GM21825 (cell line): ENCODE measurements around the gene CS.
"Not testable (repeated sequence)": the region's sequence is repeated elsewhere in the genome, so short reads cannot be mapped to it uniquely, and the experiment has no call there.

ENCODE experiments used
- ATAC-seq: cut with Tn5 transposase; IDR thresholded peaks from one replicate; pipeline ENCODE4 v1.9.1; 2021; ENCODE audit warnings: mild to moderate bottlenecking, moderate library complexity; ENCODE audit not compliant: unreplicated experiment

Gene CS

DNA sequence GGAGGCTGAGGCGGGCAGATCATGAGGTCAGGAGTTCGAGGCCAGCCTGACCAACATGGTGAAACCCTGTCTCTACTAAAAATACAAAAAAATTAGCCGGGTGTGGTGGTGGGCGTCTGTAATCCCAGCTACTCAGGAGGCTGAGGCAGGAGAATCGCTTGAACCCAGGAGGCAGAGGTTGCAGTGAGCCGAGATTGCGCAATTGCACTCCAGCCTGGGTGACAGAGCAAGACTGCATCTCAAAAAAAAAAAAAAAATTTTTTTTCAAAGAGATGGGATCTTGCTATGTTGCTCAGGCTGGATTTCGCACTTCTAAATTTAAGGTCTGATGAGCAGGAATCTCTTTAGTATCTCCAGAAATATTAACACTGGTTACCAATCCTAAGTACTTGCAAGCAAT, 21.5 kb upstream of the CS start:
- not testable (repeated sequence) for ATAC-seq

DNA sequence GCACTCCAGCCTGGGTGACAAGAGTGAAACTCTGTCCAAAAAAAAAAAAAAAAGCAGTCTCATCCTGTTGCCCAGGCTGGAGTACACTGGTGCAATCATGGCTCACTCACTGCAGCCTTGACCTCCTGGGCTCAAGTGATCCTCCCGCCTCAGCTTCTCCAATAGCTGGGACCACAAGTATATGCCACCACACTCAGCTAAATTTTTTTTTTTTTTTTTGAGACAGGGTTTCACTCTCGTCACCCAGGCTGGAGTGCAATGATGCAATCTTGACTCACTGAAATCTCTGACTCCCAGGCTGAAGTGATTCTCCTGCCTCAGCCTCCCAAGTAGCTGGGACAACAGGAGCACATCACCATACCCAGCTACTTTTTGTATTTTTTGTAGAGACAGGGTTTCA, 20.9 kb upstream of the CS start:
- no peak for ATAC-seq

DNA sequence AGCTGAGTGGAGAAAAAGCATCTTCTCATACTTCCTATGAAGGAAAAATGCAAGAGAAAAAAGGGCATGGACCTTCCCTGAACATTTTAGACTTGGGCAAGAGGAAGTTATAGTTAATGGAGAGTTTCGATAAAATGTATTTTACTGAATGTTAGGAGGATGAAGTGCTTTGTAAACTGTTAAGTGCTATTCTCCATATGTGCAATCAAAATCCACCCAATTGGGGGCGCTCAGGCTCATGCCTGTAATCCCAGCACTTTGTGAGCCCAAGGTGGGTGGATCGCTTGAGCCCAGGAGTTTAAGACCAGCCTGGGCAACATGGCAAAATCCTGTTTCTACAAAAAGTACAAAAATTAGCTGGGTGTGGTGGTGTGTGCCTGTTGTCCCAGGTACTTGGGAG, 17.5 kb upstream of the CS start:
- ATAC-seq = no peak

DNA sequence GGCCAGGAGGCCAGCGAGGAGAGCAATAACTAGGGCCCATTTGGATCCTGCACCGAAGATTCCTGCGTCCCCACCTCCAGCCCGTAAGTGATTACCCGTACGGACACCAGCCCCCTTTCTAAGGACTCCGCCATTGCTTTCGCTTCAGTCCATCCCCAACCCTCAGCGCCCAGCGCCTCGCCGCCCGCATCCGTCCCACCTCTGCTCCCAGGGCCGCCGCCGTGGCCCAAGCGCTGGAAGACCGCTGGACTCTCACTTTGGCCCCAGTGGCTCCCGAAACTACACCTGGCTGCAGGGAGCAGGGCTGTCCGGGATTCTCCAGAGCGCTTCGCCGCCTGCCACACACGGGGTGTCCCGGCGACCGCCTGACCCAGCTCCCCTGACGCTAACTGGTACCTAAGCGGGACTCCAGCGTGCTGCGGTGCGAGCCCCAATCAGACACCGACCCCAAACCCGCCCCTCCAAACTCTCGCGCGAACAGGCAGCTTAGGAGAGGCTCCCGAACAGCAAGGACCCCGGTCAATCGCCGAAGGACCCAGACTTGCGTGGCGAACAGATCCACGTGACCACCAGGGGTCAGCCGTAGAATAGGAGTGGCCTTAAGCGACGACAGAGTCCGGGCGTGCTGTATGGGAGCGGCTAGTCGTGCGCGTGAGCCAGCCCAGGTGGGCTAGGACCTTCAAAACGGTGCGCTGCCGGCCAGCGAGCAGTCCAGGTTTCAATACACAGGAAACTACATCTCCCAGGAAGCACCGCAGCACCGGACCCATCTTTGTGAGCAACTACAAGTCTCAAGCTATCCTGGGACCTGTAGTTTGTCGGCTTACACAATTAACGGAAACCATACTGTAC, 15.7 kb upstream of the CS start, which contains the start of gene CNPY2:
CNPY2 (minus strand) TSS at position 367 of the 852 bp plus-strand sequence. CDS start 771 bp downstream, outside the sequence.
- ATAC-seq = peak; percentile 88

DNA sequence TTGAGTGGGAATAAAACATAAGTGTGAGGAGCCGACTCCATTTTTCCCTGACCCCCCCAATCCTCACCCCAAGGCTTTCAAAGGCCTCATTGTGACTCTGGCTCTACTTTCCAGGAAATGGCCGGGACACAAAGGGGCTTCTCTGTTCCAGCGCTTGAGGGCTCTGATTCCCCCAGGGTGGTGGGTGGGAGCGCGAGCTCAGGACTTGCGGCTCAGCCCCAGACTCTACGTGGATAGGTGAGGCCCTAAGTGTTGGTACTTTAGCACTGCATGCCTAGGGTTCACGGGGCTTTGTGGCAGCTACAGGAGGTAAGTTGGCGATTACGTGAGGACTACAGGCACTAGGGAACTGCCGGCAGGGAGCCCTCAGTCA, 15.1 kb upstream of the CS start:
- no peak for ATAC-seq

DNA sequence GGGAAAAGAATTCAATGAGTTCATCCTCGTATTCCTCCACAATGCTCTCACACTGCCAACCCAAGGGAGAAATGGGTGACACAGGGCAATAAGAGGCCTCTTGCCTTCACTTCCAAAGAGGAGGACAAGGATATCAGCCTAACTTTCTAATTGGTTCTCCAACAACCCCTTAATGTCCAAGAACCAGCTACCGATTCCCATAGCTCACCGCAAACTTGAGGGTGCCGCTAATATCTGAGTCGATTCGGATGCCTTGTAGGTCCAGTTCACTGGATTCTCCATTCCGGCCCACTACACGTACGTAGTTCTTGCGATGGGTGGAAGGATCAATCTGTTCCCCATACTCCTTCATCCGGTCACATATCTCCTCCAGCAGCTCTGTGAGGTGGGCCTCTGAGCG, 10.9 kb upstream of the CS start:
- no peak for ATAC-seq

DNA sequence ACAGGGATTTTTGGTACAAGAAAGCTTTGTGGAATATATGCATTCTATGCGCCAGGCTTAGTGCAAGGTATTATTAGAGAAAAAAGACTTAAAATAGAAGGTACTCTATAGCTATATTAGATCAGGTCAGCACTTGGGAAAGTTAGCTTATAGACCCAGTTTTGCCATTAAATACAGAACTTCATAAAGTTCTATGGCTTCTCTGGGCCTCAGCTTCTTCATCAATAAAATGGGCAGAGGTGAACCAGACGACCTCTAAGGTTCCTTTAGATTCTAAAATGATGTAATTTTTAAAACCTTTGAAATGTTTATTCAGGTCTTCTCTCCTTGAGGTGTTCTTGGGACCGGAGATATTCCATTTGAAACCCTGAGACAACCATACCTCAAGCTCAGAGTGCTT, 8.6 kb upstream of the CS start:
- no peak for ATAC-seq

DNA sequence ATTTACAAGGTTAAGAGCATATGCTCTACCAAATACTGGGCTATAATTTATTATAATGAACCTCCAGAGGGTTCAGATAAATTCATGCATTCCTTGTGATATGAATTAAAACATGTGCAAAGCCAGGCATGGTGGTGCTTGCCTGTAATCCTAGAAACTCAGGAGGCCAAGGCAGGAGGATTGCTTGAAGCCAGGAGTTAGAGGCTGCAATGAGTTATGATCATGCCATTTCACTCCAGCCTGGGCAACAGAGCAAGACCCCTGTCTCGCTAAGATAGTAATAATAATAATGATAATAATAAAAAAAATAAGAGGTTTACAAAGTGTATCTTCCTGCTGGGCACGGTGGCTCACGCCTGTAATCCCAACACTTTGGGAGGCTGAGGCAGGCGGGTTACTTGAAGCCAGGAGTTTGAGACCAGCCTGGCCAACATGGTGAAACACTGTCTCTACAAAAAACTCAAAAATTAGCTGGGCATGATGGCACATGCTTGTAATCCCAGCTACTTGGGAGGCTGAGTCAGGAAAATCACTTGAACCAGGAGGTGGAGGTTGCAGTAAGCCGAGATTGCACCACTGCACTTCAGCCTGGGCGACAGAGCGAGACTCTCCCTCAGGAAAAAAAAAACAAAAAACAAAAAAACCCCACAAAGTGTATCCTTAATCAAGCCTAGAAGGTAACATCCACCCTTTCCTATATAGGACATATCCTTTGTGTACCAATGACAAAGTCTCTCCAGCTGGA, 7.3 kb upstream of the CS start:
- ATAC-seq = no peak

DNA sequence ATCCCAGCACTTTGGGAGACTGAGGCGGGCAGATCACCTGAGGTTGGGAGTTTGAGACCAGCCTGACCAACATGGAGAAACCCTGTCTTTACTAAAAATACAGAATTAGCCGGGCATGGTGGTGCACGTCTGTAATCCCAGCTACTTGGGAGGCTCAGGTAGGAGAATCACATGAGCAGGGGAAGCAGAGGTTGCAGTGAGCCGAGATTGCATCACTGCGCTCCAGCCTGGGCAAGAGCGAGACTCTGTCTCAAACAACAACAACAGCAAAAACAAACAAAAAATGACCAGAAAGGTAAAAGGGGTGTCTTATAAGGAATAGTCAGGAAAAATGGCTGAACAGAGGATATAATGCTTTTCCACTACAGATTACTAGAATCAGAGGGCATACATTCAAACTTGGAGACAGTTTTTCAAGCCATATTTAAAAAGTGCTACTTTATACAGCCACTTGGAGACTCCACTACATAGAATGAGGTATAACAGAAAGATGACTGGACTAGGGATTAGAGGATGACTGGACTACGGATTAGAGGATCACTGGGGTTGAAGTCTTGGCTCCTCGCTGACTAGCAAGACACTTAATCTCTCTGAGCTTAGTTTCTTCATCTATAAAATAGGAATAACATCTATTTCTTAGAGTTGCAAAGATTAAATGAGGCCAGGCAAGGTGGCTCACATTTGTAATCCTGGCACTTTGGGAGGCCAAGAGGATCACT, 4.9 kb upstream of the CS start:
- no peak for ATAC-seq

DNA sequence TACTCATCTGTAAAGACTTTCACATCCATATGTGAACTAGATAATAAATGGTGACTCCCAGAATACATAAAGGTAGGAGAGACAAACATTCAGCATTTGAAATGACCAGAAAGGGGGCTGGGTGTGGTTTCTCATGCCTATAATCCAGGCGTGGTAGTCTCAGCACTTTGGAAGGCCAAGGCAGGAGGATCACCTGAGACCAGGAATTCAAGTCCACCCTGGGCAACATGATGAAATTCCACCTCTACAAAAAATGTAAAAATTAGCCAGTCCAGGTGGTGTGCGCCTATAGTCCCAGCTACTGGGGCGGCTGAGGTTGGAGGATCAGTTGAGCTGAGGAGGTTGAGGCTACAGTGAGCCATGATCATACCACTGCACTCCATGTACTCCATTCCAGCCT, 4.1 kb upstream of the CS start:
- no peak for ATAC-seq

DNA sequence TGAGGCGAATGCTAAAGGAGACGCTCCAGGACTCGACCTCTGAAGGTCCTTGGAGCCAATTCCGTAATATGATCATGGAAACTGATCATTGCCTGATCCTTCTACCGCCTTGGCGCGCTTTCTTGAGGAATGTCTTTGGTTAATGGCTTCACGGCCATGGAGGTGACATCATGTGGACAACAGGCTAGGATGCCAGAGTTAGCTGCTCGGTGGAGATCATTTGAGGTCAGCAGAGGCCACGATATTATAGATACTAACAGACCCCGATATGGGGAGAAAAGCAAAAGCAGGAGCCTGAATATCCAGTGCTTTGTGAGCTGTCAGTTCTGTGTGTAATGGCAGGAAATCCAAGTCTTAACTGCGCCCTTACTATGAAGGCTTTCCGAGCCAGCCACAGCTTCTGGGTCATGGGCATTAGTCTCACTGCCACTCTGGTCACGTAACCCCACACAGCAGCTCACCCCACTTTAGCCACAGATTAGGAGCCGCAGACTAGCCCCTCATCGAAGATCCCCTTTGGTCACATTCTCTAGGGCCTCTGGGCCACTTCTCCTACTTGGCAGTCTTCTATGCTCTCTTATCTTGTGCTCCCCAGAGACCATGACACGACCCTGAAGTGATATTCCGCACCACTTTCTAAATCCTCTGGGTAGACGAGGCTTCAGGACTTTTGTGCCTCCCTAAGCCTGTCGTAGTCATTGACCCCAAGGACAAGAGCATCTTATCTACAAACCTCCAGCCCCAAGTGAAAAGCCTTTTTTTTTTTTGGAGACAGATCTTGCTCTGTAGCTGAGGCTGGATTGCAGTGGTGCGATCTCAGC, 724 bp upstream of the CS start:
- no peak for ATAC-seq

DNA sequence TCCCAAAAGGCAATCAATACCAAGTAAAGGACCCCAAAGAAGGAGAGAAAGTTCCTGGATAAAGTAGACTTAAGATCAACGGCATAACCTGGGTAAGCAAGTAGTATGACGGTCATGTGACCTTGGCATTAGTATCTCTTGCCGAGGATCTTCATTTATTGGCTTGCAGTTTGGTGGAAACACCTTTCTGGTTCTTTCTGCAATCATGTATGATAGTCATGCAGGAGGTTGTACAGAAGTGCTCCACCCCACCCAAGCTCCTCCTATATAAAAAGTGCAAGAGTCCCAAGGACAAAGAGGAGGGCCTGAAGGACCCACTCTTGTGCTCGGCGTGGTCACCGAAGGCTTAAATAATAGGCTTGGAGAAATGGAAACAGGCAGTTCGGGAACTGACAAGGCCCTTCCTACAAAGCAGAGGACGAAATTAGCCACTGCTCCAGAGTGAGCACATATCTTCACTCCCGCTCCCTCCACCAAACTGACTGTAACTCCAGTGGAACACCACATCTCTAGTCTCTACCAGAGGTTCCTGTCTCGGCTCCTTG, 750 bp downstream of the CS start:
- no peak for ATAC-seq

DNA sequence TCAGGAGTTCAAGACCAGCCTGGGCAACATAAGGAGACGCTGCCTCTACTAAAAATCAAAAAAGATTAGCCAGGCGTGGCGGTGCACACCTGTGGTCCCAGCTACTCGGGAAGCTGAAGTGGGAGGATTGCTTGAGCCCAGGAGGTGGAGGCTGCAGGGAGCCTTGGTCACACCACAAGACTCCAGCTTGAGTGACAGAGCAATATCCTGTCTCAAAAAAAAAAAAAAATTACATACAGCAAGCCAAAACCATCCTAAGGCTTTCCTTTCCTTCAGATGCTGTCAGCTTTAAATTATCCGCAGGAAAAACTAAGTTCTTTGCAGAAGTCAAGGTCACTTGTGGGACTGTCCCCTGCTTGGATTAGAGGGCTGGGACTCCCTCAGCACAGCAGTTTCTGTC, 1.3 kb downstream of the CS start:
- no peak for ATAC-seq

DNA sequence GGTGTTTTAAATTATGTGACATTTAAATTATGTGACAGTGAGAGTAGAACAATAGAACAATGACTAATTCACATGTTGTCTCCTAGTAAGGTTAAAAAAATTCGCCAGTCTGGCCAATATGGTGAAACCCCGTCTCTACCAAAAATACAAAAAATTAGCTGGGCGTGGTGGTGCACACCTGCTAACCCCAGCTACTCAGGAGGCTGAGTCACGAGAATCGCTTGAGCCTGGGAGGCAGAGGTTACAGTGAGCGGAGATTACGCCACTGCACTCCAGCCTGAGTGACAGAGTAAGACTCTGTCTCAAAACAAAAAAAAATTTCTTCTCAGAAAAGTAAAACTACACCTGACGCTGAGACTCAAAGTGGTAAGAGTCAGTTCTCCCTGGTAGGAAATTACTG, 2.7 kb downstream of the CS start:
- ATAC-seq = no peak

DNA sequence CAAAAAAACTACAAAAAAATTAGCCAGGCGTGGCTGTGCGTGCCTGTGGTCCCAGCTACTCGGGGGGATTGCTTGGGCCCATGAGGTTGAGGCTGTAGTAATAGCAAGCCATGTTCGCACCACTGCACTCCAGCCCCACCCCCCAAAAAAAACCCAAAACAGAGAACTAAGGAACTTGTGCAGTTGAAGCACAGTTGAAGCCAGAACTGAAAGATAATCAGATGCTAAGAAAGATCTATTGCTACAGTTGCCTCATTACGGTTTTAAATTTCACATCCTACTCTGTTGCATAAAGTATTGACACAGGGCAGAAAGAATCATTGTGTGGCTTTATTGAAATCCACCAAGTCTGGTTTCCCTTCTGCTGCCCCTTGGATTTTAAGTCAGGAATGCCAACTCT, 3.8 kb downstream of the CS start:
- ATAC-seq = no peak

DNA sequence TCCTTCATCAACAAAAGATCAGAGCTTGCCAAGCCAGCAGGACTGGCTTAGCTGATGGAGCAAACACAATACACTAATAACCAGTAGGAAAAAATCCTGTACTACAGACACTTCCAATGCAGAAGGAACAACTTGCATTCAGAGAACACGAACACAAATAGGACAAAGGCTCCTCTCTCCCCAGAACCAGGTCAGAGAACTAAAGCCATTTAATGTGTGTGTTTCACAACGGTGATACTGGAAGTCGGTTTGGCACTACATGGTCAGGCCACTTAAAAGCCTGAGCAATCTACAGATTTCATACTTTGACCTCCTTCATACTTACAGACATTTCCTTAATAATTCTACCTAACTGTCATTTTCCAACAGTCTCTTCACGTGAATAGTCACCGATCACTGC, 6.3 kb downstream of the CS start:
- no peak for ATAC-seq

DNA sequence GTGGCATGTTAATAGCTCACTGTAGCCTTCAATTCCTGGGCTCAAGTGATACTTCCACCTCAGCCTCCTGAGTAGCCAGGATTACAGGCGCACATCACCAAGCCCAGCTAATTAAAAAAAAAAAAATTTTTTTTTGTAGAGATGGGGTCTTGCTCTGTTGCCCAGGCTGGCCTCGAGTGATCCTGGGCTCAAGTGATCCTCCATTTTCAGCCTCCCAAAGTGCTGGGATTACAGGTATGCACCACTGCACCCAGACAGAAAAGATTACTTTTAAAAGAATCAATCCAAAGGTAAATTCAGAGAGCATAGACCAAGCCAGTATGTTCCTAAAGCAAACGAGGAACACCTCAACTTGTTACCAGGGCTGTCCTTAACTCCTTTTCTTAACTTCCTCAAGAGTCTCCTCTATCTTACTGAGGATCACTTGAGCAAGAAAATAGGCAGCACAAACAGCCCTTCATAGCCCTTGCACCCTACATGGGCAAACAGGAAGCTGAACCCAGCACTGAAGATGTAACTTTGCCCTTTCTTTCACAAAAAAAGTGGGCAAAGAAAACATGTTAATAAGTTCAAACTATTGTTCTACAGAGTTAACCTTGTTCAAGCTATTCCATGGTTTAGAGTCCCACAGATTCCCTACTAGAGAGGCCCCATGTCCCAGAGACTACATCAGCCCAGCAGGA, 11.3 kb downstream of the CS start:
- ATAC-seq = no peak

DNA sequence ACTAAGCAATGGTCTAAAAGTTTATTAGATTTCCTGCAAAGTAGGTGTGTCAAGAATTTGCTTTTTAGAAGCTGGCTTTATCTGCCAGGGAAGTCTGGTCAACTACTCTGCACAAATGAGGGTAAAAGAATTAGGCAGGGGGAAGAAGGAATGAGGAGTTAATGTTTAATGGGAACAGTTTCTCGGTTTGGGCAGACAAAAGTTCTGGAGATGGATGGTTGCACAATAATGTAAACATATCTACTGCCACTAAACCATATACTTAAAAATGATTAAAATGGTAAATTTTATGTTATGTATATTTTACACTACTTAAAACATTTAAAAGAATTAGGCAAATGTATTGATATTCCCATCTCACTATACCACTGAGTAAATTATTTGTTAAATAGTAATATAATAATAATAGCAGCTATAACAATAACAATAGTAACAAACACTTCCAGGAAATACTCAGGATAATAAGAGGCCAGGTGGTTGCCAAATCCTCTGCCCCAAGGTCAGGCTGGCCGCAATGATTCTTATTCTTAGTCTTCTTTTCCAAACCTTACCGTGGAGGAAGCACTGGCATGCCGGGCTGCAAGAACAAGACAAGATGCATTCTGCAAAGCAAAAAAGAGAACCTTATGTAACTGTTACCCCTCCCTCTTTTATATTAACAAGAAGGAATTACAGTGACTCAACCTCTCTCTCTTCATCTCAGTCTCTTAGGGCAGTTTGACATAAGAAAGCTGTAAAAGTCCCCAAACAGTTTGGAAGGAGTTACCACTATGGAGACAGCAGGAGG, 13.9 kb downstream of the CS start:
- no peak for ATAC-seq

DNA sequence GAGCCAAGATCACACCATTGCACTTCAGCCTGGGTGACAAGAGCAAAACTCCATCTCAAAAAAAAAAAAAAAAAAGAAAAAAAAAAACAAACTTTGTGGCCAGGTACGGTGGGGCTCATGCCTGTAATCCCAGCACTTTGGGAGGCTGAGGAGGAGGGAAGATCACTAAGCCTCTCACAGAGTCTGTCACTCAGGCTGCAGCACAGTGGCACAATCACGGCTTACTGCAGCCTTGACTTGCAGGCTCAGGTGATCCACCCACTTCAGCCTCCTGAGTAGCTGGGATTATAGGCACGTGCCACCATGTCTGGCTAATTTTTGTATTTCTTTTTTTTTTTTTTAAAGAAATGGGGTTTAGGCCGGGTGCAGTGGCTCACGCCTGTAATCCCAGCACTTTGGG, 15.9 kb downstream of the CS start:
- not testable (repeated sequence) for ATAC-seq
